Liver (tissue), 9 donors: ENCODE measurements around the gene CDSN. TPM values are rescaled to one million over a fixed set of nuclear protein-coding genes. Genes with fewer than 3 reads are reported as not detected.

Experiments
- DNase-seq: peaks from one replicate; pipeline ENCODE4 v3.0.0-alpha.2; 2017; ENCODE audit warnings: low spot score
- H3K27ac ChIP-seq, 2 donors: one replicate each; pipeline ENCODE4 v1.7.0; 2013; ENCODE audit warnings: inconsistent platforms in 2 of 2, low read length in 2 of 2, control low read depth in 1 of 2, low read depth in 1 of 2, mild to moderate bottlenecking in 1 of 2
- H3K27me3 ChIP-seq, 4 donors: one replicate each; pipeline versions ENCODE4 v1.6.1 to v1.7.0; 2013; ENCODE audit warnings: low read length in 3 of 4, inconsistent platforms in 1 of 4, mild to moderate bottlenecking in 1 of 4, moderate library complexity in 1 of 4; ENCODE audit not compliant: control insufficient read depth in 4 of 4, insufficient read depth in 4 of 4
- H3K36me3 ChIP-seq, 4 donors: one replicate each; pipeline versions ENCODE4 v1.6.1 to v1.7.0; 2013; ENCODE audit warnings: low read length in 3 of 4, mild to moderate bottlenecking in 3 of 4, low read depth in 1 of 4, moderate library complexity in 1 of 4; ENCODE audit not compliant: control insufficient read depth in 4 of 4, insufficient read depth in 3 of 4
- H3K4me1 ChIP-seq, 4 donors: one replicate each; pipeline versions ENCODE4 v1.6.1 to v1.7.0; 2013; ENCODE audit warnings: low read length in 3 of 4, mild to moderate bottlenecking in 3 of 4, moderate library complexity in 1 of 4; ENCODE audit not compliant: control insufficient read depth in 4 of 4, insufficient read depth in 4 of 4
- H3K4me3 ChIP-seq, 3 donors: one replicate each; pipeline versions ENCODE4 v1.6.1 to v1.7.0; 2013; ENCODE audit warnings: low read length in 3 of 3, control low read depth in 1 of 3, low read depth in 1 of 3, mild to moderate bottlenecking in 1 of 3
- H3K9ac ChIP-seq, 2 donors: one replicate each; pipeline ENCODE4 v1.7.0; 2013; ENCODE audit warnings: low read length in 2 of 2, mild to moderate bottlenecking in 2 of 2, moderate library complexity in 2 of 2, control low read depth in 1 of 2, low read depth in 1 of 2
- H3K9me3 ChIP-seq, 4 donors: one replicate each; pipeline versions ENCODE4 v1.6.1 to v1.7.0; 2013; ENCODE audit warnings: low read length in 3 of 4; ENCODE audit not compliant: control insufficient read depth in 4 of 4
- CTCF ChIP-seq: fragments of 150-350 bp; IDR thresholded peaks from 2 replicates; pipeline ENCODE4 v1.5.1; 2017; ENCODE audit warnings: improper control_type of control experiment, low read depth, low read length; ENCODE audit not compliant: missing input control
- EGR1 ChIP-seq, 2 donors: IDR thresholded peaks; 2 replicates each; pipeline ENCODE4 v1.6.1; 2016 to 2018; ENCODE audit warnings: antibody characterized with exemption in 2 of 2, low read depth in 2 of 2
- FOXA1 ChIP-seq: IDR thresholded peaks from 2 replicates; pipeline ENCODE4 v1.6.1; 2016; ENCODE audit warnings: antibody characterized with exemption
- FOXA2 ChIP-seq: IDR thresholded peaks from 2 replicates; pipeline ENCODE4 v1.6.1; 2016; ENCODE audit warnings: antibody characterized with exemption
- GABPA ChIP-seq, 2 donors: IDR thresholded peaks in 1 of 2; conservative IDR thresholded peaks in 1 of 2; 2 replicates each; pipeline ENCODE4 v1.6.1; 2016; ENCODE audit warnings: antibody characterized with exemption in 2 of 2, mild to moderate bottlenecking in 1 of 2, moderate library complexity in 1 of 2
- HNF4A ChIP-seq, 2 donors: conservative IDR thresholded peaks; 2 replicates each; pipeline ENCODE4 v1.6.1; 2016; ENCODE audit warnings: antibody characterized with exemption in 2 of 2, mild to moderate bottlenecking in 2 of 2
- HNF4G ChIP-seq: IDR thresholded peaks from 2 replicates; pipeline ENCODE4 v1.6.1; 2016; ENCODE audit warnings: antibody characterized with exemption
- JUND ChIP-seq, 2 donors: IDR thresholded peaks; 2 replicates each; pipeline ENCODE4 v1.6.1; 2016; ENCODE audit warnings: antibody characterized with exemption in 2 of 2
- NR2F2 ChIP-seq: IDR thresholded peaks from 2 replicates; pipeline ENCODE4 v1.6.1; 2016; ENCODE audit warnings: antibody characterized with exemption
- RAD21 ChIP-seq, 2 donors: IDR thresholded peaks; 2 replicates each; pipeline ENCODE4 v1.6.1; 2016; ENCODE audit warnings: antibody characterized with exemption in 2 of 2, mild to moderate bottlenecking in 2 of 2
- RXRA ChIP-seq, 2 donors: IDR thresholded peaks; 2 replicates each; pipeline ENCODE4 v1.6.1; 2017 to 2018; ENCODE audit warnings: antibody characterized with exemption in 2 of 2, mild to moderate bottlenecking in 1 of 2
- SP1 ChIP-seq: IDR thresholded peaks from 2 replicates; pipeline ENCODE4 v1.6.1; 2018; ENCODE audit warnings: antibody characterized with exemption, mild to moderate bottlenecking
- TAF1 ChIP-seq: conservative IDR thresholded peaks from 2 replicates; pipeline ENCODE4 v1.6.1; 2016; ENCODE audit warnings: antibody characterized with exemption, mild to moderate bottlenecking
- YY1 ChIP-seq: IDR thresholded peaks from 2 replicates; pipeline ENCODE4 v1.6.1; 2016; ENCODE audit warnings: antibody characterized with exemption, mild to moderate bottlenecking
- WGBS: extraction: QIAGEN DNeasy Blood & Tissue Kit; methylation state at CpG from one replicate; pipeline ENCODE4 v1.1.7; 2013; 5-methylcytosine and 5-hydroxymethylcytosine counted together
- polyA plus RNA-seq, 2 donors: library from polyadenylated mRNA; stranded (reverse) in 1 of 2; unstranded in 1 of 2; fragments of 200-250 nt in 1 of 2; fragments of >200 nt in 1 of 2; fragmentation: Nextera tagmentation in 1 of 2; extraction: Ambion mirVana in 1 of 2; gene quantifications; one replicate each; pipeline versions ENCODE4 v1.2.1 to v1.2.3, GENCODE V29; 2013 to 2015
- total RNA-seq, 2 donors: library from RNA; depleted of rRNA; stranded (reverse); fragments of >200 nt; gene quantifications; one replicate each; pipeline ENCODE4 v1.2.3, GENCODE V29; 2014
- TF ChIP-seq, protein P1 (sequence below): IDR thresholded peaks from 2 replicates; pipeline ENCODE4 v1.6.1; 2016; ENCODE audit warnings: antibody characterized with exemption
- TF ChIP-seq, protein P2 (sequence below): IDR thresholded peaks from 2 replicates; pipeline ENCODE4 v1.6.1; 2016; ENCODE audit warnings: antibody characterized with exemption, mild to moderate bottlenecking
- TF ChIP-seq, protein P3 (sequence below): IDR thresholded peaks from 2 replicates; pipeline ENCODE4 v1.6.1; 2016; ENCODE audit warnings: antibody characterized with exemption
- donor health status: healthy.
- donor health status: healthy.
- donor health status: healthy.
- donor health status: healthy.
- donor health status: healthy.

Gene CDSN
- total and polyA plus RNA-seq, 4 donors = not detected

- Histone ChIP-seq H3K9me3 (no peaks in the 10 kb centered on the region), H3K36me3 (peaks cover 0 to 4% (median 3%) of the 10 kb centered on the region in 4 donors), H3K27me3 (no peaks in the 10 kb centered on the region), H3K9ac (no peak overlapping the region), H3K27ac (peak overlapping the region in 1 of 2 donors; percentile 38), H3K4me1 (peaks cover 0 to 11% (median 6%) of the 10 kb centered on the region in 4 donors), H3K4me3 (no peak overlapping the region)
- WGBS = 50% methylated on average over 6 of the region's 6 CpGs
- DNase-seq = no peak
- peak; percentile 80 to 87 for TF ChIP-seq RXRA (IDR thresholded peaks at IDR 0.05)
- TF ChIP-seq, protein P1, sequence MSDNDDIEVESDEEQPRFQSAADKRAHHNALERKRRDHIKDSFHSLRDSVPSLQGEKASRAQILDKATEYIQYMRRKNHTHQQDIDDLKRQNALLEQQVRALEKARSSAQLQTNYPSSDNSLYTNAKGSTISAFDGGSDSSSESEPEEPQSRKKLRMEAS = no peak
- TF ChIP-seq, protein P2, sequence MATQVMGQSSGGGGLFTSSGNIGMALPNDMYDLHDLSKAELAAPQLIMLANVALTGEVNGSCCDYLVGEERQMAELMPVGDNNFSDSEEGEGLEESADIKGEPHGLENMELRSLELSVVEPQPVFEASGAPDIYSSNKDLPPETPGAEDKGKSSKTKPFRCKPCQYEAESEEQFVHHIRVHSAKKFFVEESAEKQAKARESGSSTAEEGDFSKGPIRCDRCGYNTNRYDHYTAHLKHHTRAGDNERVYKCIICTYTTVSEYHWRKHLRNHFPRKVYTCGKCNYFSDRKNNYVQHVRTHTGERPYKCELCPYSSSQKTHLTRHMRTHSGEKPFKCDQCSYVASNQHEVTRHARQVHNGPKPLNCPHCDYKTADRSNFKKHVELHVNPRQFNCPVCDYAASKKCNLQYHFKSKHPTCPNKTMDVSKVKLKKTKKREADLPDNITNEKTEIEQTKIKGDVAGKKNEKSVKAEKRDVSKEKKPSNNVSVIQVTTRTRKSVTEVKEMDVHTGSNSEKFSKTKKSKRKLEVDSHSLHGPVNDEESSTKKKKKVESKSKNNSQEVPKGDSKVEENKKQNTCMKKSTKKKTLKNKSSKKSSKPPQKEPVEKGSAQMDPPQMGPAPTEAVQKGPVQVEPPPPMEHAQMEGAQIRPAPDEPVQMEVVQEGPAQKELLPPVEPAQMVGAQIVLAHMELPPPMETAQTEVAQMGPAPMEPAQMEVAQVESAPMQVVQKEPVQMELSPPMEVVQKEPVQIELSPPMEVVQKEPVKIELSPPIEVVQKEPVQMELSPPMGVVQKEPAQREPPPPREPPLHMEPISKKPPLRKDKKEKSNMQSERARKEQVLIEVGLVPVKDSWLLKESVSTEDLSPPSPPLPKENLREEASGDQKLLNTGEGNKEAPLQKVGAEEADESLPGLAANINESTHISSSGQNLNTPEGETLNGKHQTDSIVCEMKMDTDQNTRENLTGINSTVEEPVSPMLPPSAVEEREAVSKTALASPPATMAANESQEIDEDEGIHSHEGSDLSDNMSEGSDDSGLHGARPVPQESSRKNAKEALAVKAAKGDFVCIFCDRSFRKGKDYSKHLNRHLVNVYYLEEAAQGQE = peak; percentile 16
- no peak for TF ChIP-seq NR2F2
- TF ChIP-seq SP1 = peak; percentile 79
- TF ChIP-seq YY1 = peak; percentile 72
- peak in 1 of 2 donors; percentile 29 for TF ChIP-seq RAD21 (IDR thresholded peaks at IDR 0.05)
- peak; percentile 28 for TF ChIP-seq HNF4G
- TF ChIP-seq, protein P3, sequence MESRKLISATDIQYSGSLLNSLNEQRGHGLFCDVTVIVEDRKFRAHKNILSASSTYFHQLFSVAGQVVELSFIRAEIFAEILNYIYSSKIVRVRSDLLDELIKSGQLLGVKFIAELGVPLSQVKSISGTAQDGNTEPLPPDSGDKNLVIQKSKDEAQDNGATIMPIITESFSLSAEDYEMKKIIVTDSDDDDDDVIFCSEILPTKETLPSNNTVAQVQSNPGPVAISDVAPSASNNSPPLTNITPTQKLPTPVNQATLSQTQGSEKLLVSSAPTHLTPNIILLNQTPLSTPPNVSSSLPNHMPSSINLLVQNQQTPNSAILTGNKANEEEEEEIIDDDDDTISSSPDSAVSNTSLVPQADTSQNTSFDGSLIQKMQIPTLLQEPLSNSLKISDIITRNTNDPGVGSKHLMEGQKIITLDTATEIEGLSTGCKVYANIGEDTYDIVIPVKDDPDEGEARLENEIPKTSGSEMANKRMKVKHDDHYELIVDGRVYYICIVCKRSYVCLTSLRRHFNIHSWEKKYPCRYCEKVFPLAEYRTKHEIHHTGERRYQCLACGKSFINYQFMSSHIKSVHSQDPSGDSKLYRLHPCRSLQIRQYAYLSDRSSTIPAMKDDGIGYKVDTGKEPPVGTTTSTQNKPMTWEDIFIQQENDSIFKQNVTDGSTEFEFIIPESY = no peak
- peak; percentile 58 to 73 for TF ChIP-seq HNF4A (conservative IDR thresholded peaks at IDR 0.05)
- TF ChIP-seq FOXA1 = peak; percentile 57
- no peak for TF ChIP-seq GABPA (IDR thresholded peaks at IDR 0.05 in 1 of 2, conservative IDR thresholded peaks at IDR 0.05 in 1 of 2)
- no peak for TF ChIP-seq CTCF
- no peak for TF ChIP-seq TAF1
- no peak for TF ChIP-seq EGR1 (IDR thresholded peaks at IDR 0.05; ENCODE audit: low read depth in 2 of 2)
- TF ChIP-seq JUND (IDR thresholded peaks at IDR 0.05) = peak in 1 of 2 donors; percentile 52
- peak; percentile 64 for TF ChIP-seq FOXA2
Measured at GRCh38 chr6:31149827-31150447, 29.7 kb upstream of the CDSN start.
